Pancreas (tissue), 10 donors: ENCODE measurements around the gene EPHA1. TPM values are rescaled to one million over a fixed set of nuclear protein-coding genes. Genes with fewer than 3 reads are reported as not detected.
A peak's percentile ranks its signal among the peaks of the same experiment; 100 is the strongest.

Experiments used
- ATAC-seq, 4 donors: fragments of 200-7000 bp; cut with Tn5 transposase; one replicate each; pipeline versions ENCODE4 v1.8.0 to v1.9.1; 2020; ENCODE audit warnings: mild to moderate bottlenecking in 4 of 4, moderate library complexity in 4 of 4
- DNase-seq, 6 donors: peaks; one replicate each; pipeline ENCODE4 v3.0.0-alpha.2; 2020
- FAIRE-seq: peaks from 2 replicates; lab custom pipeline; 2012; peaks lifted over from hg19 to GRCh38; lab: Jason Lieb, UNC
- H3K27ac ChIP-seq, 4 donors: fragments of 200-600 bp; sonication (generic); 1 replicate in 3 of 4; 2 replicates in 1 of 4; pipeline versions ENCODE4 v1.5.0 to v1.8.0; 2020
- H3K27me3 ChIP-seq, 4 donors: fragments of 200-600 bp; one replicate each; pipeline ENCODE4 v1.8.0; 2021
- H3K36me3 ChIP-seq, 3 donors: fragments of 200-600 bp; sonication (generic) in 1 of 3; one replicate each; pipeline versions ENCODE4 v1.5.0 to v1.8.0; 2020 to 2021
- H3K4me1 ChIP-seq, 3 donors: fragments of 200-600 bp; one replicate each; pipeline ENCODE4 v1.8.0; 2021
- H3K4me3 ChIP-seq, 4 donors: fragments of 200-600 bp; sonication (generic) in 2 of 4; one replicate each; pipeline versions ENCODE4 v1.5.0 to v1.8.0; 2020 to 2021
- H3K9me3 ChIP-seq, 4 donors: fragments of 200-600 bp; one replicate each; pipeline ENCODE4 v1.8.0; 2021
- CTCF ChIP-seq, 4 donors: fragments of 200-600 bp; sonication (generic) in 3 of 4; IDR thresholded peaks; one replicate each; pipeline versions ENCODE4 v1.5.0 to v1.8.0; 2021; ENCODE audit warnings: antibody characterized with exemption in 4 of 4
- WGBS, 2 donors: extraction: QIAGEN DNeasy Blood & Tissue Kit; methylation state at CpG; one replicate each; pipeline ENCODE4 v1.1.7; 2013; 5-methylcytosine and 5-hydroxymethylcytosine counted together
- intact Hi-C, 3 donors: fragments of 100-400 bp; cut with DNase I; formaldehyde crosslinking; loops; one replicate each; pipeline versions ENCODE4 v1.11.1 to v1.14.2; 2022
- polyA plus RNA-seq, 2 donors: library from polyadenylated mRNA; stranded (reverse); fragments of 200-250 nt; gene quantifications; one replicate each; pipeline ENCODE4 v1.2.3, GENCODE V29; 2013
- total RNA-seq, 6 donors: library from RNA; stranded (reverse); fragmentation: NEBNext Ultra II Directional in 4 of 6; extraction: Animal tissue kit (Norgen Biotek cat#: 25700) in 4 of 6; gene quantifications; one replicate each; pipeline versions ENCODE4 v1.2.1 to v1.2.4, GENCODE V29; 2021 to 2023
- donor health status: healthy with polysubstance abuse.
- donor health status: DM: no; HTN: no; CAD: no; lungs with moderate emphysema.
- donor health status: DM: no; HTN: no; CAD: no.
- donor health status: control.
- donor health status: control.
- donor health status: Bipolar disorder and iron deficiency.
- donor health status: DM: yes; HTN: yes; CAD: no.
- donor health status: DM: no; HTN: no; CAD: no.
- donor health status: DM: no; HTN: no; CAD: no.
- donor health status: DM: yes; HTN: yes; CAD: no.

The EPHA1 gene
- 1 to 10 TPM; 5.3 to 9.0 (median 7.3) TPM for total RNA-seq
- polyA plus RNA-seq, result 10 to 100 TPM; 11.1 to 14.2 TPM

GRCh38 chr7:143408686-143409561, at the start of gene EPHA1:
EPHA1 (minus strand) TSS chr7:143408856; CDS start chr7:143408805, 51 bp downstream.
- WGBS, 2 donors, result 4% methylated on average over 14 to 39 of the region's 39 CpGs
- Histone ChIP-seq H3K36me3 (no peaks in the 10 kb centered on the region), H3K4me1 (peaks cover 0 to 11% (median 7%) of the 10 kb centered on the region in 3 donors), H3K27ac (peak within 1 kb of the TSS in 2 of 4 donors; percentile 19 to 28), H3K4me3 (peak within 1 kb of the TSS; percentile 55 to 81 (median 63)), H3K9me3 (no peaks in the 10 kb centered on the region), H3K27me3 (no peaks in the 10 kb centered on the region)
- DNase-seq (peak; percentile 66 to 86 (median 82)), ATAC-seq (peak; percentile 93 to 94 (median 93)), FAIRE-seq (no peak)
- peak in 3 of 4 donors; percentile 29 to 46 (median 32) for TF ChIP-seq CTCF (IDR thresholded peaks at IDR 0.05)
- intact Hi-C loops, result no loop called here

- DNase-seq (no peak), FAIRE-seq (no peak), ATAC-seq (peak in 2 of 4 donors; percentile 32 to 52)
- intact Hi-C loops, result no loop called here
- Histone ChIP-seq H3K27ac (no peak overlapping the region), H3K36me3 (no peaks in the 10 kb centered on the region), H3K27me3 (no peaks in the 10 kb centered on the region), H3K9me3 (no peaks in the 10 kb centered on the region), H3K4me3 (no peak overlapping the region), H3K4me1 (no peaks in the 10 kb centered on the region)
- TF ChIP-seq CTCF (IDR thresholded peaks at IDR 0.05), result no peak
- 75 to 78% methylated on average over 3 of the region's 3 CpGs for WGBS, 2 donors
Observed at GRCh38 chr7:143458263-143458662, 49.6 kb upstream of the EPHA1 start.

GRCh38 chr7:143456992-143457793, 48.5 kb upstream of the EPHA1 start:
- H3K27ac ChIP-seq, result no peak overlapping the region
- TF ChIP-seq CTCF (IDR thresholded peaks at IDR 0.05), result no peak
- no peak for FAIRE-seq
- no peak overlapping the region for H3K4me3 ChIP-seq
- no peaks in the 10 kb centered on the region for H3K9me3 ChIP-seq
- no peaks in the 10 kb centered on the region for H3K4me1 ChIP-seq
- no peak for DNase-seq
- intact Hi-C loops, result no loop called here
- 48 to 61% methylated on average over 4 of the region's 4 CpGs for WGBS, 2 donors
- no peak for ATAC-seq
- no peaks in the 10 kb centered on the region for H3K27me3 ChIP-seq
- H3K36me3 ChIP-seq, result no peaks in the 10 kb centered on the region

- Histone ChIP-seq H3K36me3 (no peaks in the 10 kb centered on the region), H3K4me1 (no peaks in the 10 kb centered on the region), H3K4me3 (no peak overlapping the region), H3K9me3 (no peaks in the 10 kb centered on the region), H3K27ac (no peak overlapping the region), H3K27me3 (no peaks in the 10 kb centered on the region)
- FAIRE-seq (no peak), ATAC-seq (no peak), DNase-seq (no peak)
- TF ChIP-seq CTCF (IDR thresholded peaks at IDR 0.05), result no peak
- 81 to 83% methylated on average over 4 of the region's 4 CpGs for WGBS, 2 donors
- intact Hi-C loops, result no loop called here
Observed at GRCh38 chr7:143455942-143456341, 47.3 kb upstream of the EPHA1 start.
